Measurements from ENCODE around the gene ARHGAP10.
A peak's percentile ranks its signal among the peaks of the same experiment; 100 is the strongest.

Gene ARHGAP10

DNA sequence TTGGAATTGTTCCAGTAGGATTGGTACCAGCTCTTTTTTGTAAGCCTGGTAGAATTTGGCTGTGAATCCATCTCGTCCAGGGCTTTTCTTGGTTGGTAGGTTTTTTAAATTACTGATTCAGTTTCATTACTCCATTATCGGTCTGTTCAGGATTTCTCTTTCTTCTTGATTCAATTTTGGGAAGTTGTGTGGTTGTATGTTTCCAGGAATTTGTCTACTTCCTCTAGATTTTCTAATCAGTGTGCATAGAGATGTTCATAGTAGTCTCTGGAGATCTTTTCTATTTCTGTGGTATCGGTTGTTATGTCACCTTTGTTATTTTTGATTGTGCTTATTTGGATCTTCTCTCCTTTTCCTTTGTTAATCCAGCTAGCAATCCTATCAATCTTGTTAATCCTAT lies 248.7 kb downstream of the ARHGAP10 start:
- TF ChIP-seq, protein P1, sequence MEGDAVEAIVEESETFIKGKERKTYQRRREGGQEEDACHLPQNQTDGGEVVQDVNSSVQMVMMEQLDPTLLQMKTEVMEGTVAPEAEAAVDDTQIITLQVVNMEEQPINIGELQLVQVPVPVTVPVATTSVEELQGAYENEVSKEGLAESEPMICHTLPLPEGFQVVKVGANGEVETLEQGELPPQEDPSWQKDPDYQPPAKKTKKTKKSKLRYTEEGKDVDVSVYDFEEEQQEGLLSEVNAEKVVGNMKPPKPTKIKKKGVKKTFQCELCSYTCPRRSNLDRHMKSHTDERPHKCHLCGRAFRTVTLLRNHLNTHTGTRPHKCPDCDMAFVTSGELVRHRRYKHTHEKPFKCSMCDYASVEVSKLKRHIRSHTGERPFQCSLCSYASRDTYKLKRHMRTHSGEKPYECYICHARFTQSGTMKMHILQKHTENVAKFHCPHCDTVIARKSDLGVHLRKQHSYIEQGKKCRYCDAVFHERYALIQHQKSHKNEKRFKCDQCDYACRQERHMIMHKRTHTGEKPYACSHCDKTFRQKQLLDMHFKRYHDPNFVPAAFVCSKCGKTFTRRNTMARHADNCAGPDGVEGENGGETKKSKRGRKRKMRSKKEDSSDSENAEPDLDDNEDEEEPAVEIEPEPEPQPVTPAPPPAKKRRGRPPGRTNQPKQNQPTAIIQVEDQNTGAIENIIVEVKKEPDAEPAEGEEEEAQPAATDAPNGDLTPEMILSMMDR (conservative IDR thresholded peaks at IDR 0.05) = no peak
- H3K27ac ChIP-seq = no peak overlapping the region

DNA sequence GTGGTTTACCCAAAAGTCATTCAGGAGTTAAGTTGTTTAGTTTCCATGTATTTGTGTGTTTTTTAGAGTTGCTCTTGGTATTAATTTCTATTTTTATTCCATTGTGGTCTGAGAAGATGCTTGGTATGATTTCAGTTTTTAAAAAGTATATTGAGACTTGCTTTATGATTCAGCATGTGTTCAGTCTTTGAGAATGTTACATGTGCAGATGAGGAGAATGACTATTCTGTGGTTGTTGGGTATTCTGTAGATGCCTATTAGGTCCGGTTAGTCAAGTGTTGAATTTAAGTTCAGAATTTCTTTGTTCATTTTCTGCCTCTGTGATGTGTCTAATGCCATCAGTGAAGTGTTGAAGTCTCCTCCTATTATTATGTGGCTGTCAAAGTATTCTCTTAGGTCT lies 249.4 kb downstream of the ARHGAP10 start:
- no peak overlapping the region for H3K27ac ChIP-seq
- TF ChIP-seq, protein P1 (conservative IDR thresholded peaks at IDR 0.05) = no peak

DNA sequence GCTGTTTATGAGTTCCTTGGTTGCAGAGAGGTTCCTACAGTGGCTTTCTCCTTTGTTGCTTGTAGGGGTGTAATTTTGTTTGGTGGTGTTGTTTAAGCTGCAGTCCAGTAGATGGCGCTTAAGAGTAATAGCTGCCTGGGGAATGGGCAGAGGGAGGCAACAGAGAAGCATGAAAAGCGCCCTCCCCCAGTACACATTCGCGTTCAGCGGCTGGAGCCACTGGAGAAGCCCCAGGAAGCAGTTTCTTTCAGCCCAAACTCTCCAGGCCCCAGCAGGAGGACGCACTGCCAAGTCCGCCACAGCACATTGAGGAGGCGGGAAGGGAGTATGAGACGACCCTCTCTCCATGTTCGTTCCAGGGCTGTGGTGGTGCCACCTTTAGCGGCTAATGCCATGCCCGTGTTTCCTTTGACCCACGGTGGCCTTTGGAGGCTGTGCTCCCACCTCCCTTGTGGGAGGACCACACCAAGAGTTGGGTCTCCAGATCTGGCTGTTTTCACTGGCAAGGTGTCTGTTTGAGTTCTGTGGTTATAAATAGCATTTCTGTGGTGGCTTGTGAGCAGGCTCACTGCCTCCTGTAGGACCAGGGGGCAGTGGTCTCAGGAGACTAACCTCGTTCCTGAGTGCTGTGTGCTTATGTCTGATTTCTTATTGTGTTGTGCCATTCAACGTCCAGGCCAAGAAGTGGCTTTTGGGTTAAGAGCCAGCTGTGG lies 252.3 kb downstream of the ARHGAP10 start:
- TF ChIP-seq, protein P1 (conservative IDR thresholded peaks at IDR 0.05) = peak; percentile 83
- no peak overlapping the region for H3K27ac ChIP-seq

DNA sequence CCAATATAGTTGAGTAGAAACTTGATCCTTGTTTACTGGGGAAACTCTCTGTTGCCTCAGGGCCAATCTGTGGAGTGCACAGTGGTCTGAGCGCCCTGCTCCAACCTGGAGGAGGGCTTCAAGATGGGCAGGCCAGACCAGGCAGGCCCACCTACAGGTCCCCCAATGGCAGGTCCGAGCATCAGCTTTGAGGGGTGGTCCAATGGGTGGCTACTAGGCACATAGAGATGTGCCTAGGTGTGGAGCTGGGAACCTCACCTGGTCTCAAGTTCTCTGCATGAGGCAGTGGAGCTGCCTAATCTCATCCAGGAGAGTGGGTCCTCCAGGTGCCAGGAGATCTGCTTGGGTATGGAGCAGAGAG lies 252.9 kb downstream of the ARHGAP10 start:
- H3K27ac ChIP-seq = no peak overlapping the region
- TF ChIP-seq, protein P1 (conservative IDR thresholded peaks at IDR 0.05) = no peak

DNA sequence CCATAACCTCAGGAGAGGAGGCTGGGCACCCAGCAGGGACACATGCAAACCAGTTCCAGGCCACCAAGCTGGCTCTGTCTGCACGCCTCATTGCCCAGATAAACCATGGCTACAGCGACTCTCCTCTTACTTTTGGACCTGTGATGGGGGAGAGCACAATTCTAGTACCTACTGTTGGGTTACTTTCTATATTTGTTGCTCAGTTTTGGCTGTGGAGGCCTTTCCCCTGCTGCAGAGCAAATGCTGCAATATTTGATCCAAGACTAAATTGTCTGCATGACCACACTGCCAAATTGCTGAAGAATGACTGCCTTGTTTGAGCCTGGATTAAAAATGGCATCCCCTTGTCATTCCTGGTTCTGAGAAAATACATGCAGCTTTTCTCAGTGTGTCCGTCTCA lies 253.5 kb downstream of the ARHGAP10 start:
- TF ChIP-seq, protein P1 (conservative IDR thresholded peaks at IDR 0.05) = no peak
- H3K27ac ChIP-seq = no peak overlapping the region

DNA sequence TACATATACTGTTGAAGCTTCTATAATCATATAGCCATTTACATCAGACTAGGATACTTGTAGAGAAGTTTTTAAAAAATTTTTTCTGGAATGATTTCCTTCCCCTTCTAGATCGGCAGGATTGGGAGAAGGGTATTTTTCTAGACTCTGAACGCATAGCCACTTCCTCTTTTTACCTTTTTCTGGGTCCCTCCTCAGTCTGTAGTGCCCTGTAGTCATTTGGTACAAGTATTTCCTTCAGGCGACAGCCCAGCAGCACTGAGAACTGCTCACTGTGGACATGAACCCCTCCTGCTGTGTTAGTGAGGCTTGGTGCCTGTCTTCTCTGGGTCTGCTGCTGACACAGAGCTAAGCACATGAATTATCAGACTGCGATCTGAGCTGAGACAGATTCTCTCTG lies 255.4 kb downstream of the ARHGAP10 start:
- TF ChIP-seq, protein P1 (conservative IDR thresholded peaks at IDR 0.05) = no peak
- H3K27ac ChIP-seq = no peak overlapping the region

DNA sequence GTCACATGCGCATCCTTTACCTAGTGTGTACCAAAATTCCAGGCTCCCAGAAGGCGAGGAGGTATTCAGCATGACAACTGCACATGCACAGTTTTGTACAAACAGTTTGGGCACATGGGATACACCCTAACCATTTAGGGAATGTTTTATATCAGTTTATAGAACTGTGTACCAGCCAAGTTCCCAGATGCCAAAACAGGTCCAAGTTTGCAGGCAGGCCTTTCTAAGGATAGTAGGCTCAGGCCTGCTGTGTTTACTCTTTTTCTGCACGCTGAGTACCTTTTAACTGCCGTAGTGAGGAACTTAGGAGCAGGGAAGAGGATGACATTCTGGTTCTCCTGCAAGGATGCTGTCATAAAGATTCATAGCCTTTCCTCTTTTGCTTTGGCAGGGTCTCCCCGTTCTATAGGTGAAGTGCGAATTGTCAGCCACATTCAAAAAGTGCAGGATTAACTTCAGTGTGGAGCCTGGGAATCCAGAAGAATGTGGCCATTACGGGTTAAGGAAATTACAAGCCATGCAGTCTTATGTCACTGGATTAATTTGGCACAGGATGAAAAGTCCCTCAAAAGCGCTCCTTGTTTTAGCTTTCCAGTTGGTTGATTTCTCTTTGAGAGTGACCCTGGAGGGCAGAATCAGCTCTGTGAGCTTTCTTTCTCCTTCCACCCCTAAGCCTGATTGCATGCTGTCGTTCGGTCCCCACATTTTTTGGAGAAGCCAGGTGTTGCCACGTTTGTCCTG lies 259.8 kb downstream of the ARHGAP10 start:
- peak overlapping the region; percentile 73 for H3K27ac ChIP-seq
- TF ChIP-seq, protein P1 (conservative IDR thresholded peaks at IDR 0.05) = no peak

Data from VCaP (cell line).